Stimulated activated CD8-positive, alpha-beta memory T cell treated with anti-CD3 and anti-CD28 coated beads, Interleukin-12 subunit alpha, Interleukin-12 subunit beta, amount 100 ng/mL, for 1 hour (primary cell): ENCODE results near the gene LCN2.

Source experiments
- DNase-seq: peaks from one replicate; pipeline ENCODE4 v3.0.0-alpha.2; 2020; ENCODE audit warnings: low read depth

The LCN2 gene

DNA sequence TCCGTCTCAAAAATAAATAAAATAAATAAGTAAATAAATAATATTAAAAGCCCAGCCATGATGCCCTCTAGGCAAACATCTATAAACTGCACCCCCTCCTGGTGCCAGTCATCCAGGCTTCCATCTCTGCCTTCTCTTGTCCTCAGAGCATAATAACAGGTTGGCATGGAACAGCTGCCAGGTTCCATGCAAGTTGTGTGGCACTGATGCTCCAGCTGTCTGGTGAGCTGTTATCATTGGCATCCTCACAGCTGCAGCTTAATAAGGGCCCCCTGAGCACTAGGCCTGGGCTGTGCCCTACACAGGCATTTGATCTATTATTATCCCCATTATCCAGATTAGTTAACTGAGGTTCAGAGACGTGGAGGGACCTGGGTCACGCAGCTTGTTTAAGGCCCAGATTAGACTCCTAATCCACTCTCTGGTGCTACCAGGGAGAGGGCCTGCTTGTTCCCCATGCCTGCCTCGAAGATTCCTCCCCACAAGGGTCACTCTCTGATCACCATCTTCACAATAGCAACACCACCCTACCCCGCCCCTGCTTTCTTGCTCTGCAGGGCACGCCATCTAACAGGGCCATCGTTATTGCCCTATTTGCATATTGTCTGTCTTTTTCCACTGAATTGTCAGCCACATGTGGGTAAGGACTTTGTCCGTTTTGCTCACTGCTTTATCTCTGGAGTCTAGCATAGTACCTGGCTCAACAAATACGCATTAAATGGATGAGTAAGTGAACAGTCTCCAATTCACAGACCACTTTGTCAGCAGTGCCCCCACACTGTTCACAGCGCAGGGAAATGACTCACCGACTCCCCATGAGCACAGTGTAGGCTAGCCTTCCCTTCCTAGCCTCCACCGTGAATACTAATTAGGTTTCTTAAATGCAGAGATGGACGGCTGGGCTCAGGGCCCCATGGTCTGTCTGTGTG, 52.5 kb downstream of the LCN2 start:
- no peak for DNase-seq

GRCh38 chr9:128202648-128203023, 53.4 kb downstream of the LCN2 start:
- no peak for DNase-seq
